ENCODE measurements around the gene GPC2.

DNA sequence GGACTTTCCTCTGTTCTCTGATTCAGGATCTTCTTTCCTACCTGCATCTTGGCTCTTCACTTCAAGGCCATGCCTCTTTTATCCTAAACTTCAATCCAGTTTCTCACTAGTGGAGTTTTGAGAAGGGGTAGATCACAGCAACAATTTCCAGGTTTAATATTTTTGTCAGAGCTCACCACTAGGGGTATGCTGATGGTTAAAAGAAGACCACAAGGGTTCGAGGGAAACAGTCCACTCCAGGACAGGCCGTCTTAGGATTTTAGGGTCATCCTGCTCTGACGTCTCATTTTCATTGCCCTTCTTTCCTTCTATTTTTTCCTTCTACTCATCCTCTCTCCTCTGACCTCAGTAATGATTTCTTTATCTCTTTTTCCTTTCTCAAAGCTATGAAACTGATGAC is 11.9 kb upstream of the GPC2 start:
- TF ChIP-seq, protein P1, sequence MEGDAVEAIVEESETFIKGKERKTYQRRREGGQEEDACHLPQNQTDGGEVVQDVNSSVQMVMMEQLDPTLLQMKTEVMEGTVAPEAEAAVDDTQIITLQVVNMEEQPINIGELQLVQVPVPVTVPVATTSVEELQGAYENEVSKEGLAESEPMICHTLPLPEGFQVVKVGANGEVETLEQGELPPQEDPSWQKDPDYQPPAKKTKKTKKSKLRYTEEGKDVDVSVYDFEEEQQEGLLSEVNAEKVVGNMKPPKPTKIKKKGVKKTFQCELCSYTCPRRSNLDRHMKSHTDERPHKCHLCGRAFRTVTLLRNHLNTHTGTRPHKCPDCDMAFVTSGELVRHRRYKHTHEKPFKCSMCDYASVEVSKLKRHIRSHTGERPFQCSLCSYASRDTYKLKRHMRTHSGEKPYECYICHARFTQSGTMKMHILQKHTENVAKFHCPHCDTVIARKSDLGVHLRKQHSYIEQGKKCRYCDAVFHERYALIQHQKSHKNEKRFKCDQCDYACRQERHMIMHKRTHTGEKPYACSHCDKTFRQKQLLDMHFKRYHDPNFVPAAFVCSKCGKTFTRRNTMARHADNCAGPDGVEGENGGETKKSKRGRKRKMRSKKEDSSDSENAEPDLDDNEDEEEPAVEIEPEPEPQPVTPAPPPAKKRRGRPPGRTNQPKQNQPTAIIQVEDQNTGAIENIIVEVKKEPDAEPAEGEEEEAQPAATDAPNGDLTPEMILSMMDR (IDR thresholded peaks at IDR 0.05): no peak
- TF ChIP-seq POLR2AphosphoS5 (IDR thresholded peaks at IDR 0.05): no peak
- no peak for TF ChIP-seq POLR2A (IDR thresholded peaks at IDR 0.05)

All from gastroesophageal sphincter (tissue), 3 donors.